ENCODE measurements around the gene GAL. TPM values are rescaled to one million over a fixed set of nuclear protein-coding genes. Genes with fewer than 3 reads are reported as not detected.

The GAL gene
- polyA plus RNA-seq, 3 donors: 1.7 to 5.3 (median 1.7) TPM

DNA sequence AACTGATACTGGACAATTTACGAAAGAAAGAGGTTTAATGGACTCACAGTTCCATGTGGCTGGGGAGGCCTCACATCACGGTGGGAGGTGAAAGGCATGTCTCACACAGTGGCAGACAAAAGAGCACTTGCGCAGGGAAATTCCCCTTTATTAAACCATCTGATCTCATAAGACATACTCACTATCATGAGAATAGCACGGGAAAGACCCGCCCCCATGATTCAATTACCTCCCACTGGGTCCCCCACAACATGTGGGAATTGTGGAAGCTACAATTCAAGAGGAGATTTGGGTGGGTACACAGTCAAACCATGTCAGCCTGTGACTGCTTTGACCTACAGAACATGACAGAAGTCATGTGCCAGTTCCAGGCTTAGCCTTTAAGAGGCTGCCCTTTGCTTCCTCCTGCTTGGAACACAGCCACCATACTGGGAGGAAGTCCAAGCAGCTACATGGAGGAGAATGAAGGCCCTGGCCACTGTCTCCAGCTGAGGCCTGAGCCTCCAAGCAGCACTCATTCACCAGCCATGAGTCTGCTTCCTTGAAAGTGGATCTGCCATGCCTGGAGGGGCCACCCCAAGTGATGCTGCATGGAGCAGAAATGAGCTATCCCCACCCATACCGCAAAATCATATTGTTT, 10.9 kb upstream of the GAL start:
- WGBS, 3 donors: 89 to 92% (median 90%) methylated on average over 6 of the region's 6 CpGs
- H3K27ac ChIP-seq (ENCODE audit: low read depth, low read length): no peak overlapping the region

DNA sequence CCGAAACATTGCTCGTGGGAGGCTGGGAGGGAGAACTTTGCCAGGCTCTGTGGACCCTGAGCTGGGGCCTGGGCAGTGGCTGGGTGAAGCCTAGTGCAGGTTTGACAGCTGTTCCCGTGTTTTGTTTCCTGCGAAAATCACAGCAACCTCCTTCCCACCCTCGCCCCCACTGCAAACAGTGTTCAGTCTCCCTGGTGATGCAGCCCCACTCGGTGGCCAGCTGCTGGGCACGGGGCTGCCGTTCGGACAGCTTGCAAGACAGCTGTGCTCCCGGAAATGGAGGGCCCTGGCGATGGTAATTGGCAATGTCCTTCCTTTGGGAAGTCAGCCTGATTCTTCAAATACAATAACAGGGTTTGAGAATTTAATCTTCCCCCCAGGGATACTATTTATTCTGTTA, 10.4 kb upstream of the GAL start:
- no peak overlapping the region for H3K27ac ChIP-seq (ENCODE audit: low read depth, low read length)
- WGBS, 3 donors: 76 to 86% (median 85%) methylated on average over 11 of the region's 11 CpGs

DNA sequence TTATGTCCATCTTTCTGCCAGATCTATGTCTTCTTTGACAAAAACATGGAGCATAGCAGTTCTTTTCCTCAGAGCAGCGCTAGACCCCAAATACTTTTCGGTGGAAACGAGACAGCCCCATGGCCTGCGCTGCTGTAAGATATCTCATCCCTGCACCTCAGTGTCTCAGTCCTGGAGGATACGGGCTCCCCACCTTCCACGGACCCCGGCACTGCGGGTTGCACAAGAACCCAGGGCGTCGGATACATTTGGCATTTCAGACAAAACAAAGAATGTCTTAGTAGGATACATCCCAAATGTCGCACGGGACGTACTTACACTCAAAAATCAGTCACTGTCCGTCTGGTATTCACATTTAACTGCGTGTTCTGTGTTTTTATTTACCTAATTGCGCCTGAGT, 9.9 kb upstream of the GAL start:
- no peak overlapping the region for H3K27ac ChIP-seq (ENCODE audit: low read depth, low read length)
- WGBS, 3 donors: 86 to 94% (median 93%) methylated on average over 16 of the region's 16 CpGs

DNA sequence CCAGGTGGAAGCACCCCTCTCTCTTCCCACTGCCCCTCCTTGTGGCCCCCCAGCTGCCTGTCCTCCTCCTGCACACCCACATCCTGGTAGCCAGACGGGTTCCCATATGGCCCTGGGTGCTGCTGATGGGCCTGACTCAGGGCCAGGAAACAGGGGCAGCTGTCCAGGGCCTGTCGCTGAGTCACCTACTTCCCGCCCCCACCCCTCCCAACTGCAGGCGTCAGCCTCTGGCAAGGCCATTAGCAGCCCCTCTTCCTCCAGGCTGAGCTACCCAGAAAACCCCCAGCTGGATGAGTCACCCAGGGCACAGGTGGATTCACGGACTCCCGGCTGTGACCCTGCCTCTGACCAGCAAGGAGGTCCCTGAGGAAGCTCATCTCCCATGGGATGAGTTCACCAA, 6.9 kb upstream of the GAL start:
- 8 to 21% (median 21%) methylated on average over 6 of the region's 6 CpGs for WGBS, 3 donors
- H3K27ac ChIP-seq (ENCODE audit: low read depth, low read length): no peak overlapping the region

DNA sequence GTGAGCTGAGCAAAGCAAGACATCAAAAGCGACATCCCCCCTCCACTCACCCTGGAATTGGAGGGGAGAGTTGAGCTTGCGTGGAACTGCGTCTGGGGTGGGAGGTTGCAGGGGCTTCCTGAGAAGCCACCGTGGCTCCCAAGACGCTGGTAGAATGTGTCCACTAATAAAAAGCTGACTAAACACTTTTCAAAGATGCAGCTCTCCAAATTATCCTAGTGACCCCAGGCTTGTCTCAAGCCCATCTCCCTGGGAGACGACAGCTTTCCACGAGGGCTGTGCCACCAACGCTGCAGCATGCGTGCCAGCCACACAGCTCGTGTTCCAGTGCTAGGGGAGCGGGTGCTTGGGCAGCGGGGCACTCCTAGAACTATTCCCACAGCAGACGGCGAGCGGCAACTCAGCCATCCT, 6.3 kb upstream of the GAL start:
- H3K27ac ChIP-seq (ENCODE audit: low read depth, low read length): no peak overlapping the region
- WGBS, 3 donors: 78 to 80% (median 79%) methylated on average over 15 of the region's 15 CpGs

GRCh38 chr11:68680541-68681231, 3.7 kb upstream of the GAL start:
- no peak overlapping the region for H3K27ac ChIP-seq (ENCODE audit: low read depth, low read length)
- 83 to 94% (median 87%) methylated on average over 17 of the region's 17 CpGs for WGBS, 3 donors

GRCh38 chr11:68682531-68682961, 1.8 kb upstream of the GAL start:
- H3K27ac ChIP-seq (ENCODE audit: low read depth, low read length): no peak overlapping the region
- WGBS, 3 donors: 62 to 81% (median 74%) methylated on average over 9 of the region's 9 CpGs

DNA sequence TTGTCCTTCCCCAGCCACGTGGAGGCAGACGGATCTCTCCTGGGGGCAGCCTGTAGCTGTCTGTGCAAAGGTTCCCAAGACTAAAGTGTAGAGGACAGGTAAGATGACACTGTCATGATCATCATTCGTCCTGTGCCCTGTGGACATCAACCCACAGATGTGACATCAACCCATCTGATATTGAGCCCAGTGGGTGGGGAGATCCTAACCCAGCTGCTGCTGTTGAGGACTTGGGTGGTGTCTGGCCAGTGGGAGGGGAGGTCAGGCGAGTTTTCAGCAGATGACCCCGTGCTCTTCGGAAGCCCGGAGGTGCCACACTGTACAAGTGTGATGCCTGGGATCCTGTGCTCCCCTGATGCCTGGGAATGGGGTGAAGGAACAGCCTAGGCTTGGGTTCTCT, 1.2 kb upstream of the GAL start:
- H3K27ac ChIP-seq (ENCODE audit: low read depth, low read length): no peak overlapping the region
- 74 to 80% (median 74%) methylated on average over 7 of the region's 7 CpGs for WGBS, 3 donors

GRCh38 chr11:68683536-68684384, 584 bp upstream of the GAL start:
- H3K27ac ChIP-seq (ENCODE audit: low read depth, low read length): no peak overlapping the region
- 36 to 50% (median 47%) methylated on average over 33 to 37 of the region's 37 CpGs for WGBS, 3 donors

DNA sequence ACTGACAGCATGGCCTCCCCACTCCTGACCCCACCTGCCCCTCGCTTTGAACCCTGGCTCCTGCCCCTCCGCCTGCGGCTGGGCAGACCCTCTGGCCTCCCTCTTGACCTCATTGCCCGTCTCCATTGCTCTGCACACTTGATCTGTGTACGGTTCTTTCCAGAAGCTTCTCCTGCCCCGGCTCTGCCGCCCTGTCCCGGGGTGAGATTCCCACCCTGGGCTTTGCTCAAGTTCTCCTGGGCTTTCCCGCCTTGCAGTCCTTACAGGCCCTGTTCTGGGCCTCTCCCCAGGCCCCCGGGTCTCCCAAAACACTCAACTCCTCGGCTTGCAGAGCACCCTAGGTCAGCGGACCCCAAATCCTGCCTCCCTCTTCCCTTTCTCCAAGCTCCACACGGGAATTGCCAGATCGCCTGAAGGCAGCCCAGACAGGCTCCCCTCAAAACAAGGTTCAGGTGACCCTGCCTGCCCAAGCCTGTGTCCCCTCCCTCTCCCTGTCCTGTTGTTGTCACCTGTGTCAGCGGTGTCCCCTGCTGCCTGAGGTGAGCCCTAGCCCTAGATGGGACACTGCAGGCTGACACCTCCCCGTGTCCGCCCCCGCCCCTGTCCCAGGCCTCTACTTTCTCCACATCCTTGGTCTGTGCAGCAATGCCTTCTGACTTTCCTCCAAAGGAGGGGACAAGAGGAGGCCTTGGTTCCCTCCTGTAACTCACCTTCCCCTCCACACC, 1.5 kb downstream of the GAL start:
- H3K27ac ChIP-seq (ENCODE audit: low read depth, low read length): no peak overlapping the region
- 91 to 94% (median 93%) methylated on average over 18 of the region's 18 CpGs for WGBS, 3 donors

GRCh38 chr11:68686486-68686885, 2.1 kb downstream of the GAL start:
- 76 to 96% (median 93%) methylated on average over 12 of the region's 12 CpGs for WGBS, 3 donors
- no peak overlapping the region for H3K27ac ChIP-seq (ENCODE audit: low read depth, low read length)

GRCh38 chr11:68687311-68687710, 3.0 kb downstream of the GAL start:
- H3K27ac ChIP-seq (ENCODE audit: low read depth, low read length): no peak overlapping the region
- 58 to 63% (median 59%) methylated on average over 9 of the region's 9 CpGs for WGBS, 3 donors

- H3K27ac ChIP-seq (ENCODE audit: low read depth, low read length): no peak overlapping the region
- WGBS, 3 donors: 75 to 89% (median 84%) methylated on average over 14 of the region's 14 CpGs
Observed at GRCh38 chr11:68687986-68688385, 3.6 kb downstream of the GAL start.

- WGBS, 3 donors: 68 to 91% (median 90%) methylated on average over 12 of the region's 12 CpGs
- no peak overlapping the region for H3K27ac ChIP-seq (ENCODE audit: low read depth, low read length)
Observed at GRCh38 chr11:68688881-68689280, 4.5 kb downstream of the GAL start.

DNA sequence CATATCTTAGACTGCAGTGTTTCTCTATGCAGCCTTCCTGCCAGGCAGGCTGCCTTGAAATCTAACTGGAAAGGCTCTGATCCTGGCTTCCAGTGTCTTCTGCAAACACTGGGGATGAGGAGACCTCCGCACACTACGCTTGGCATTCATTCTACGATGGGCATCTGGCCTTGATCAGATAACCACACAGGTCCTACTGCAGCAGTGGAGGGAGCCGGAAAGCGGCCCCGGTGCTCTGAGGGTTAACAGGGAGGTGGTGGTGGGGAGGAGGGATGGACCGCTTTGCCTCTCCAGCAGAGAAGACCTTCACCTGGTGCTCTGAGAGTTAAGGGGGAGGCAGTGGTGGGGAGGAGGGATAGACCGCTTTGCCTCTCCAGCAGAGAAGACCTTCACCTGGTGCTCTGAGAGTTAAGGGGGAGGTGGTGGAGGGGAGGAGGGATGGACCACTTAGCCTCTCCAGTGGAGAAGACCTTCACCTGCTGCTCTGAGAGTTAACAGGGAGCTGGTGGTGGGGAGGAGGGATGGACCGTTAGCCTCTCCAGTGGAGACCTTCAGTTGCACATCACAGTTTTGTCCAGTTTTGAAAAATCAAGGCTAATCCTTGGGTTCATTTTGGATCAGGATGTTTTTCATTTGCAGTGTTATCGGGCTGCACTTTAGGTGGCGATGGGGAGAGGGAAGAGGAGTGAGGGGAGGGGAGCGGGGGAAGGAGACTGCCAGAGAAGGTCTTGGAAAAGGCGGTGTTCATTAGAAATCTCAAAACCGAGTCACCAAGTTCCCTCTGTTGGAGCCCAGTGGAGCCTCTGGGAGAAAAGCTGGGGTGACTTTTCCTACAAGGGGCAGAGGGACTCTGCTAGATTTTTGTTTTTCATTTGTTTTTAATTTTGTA, 5.6 kb downstream of the GAL start:
- H3K27ac ChIP-seq (ENCODE audit: low read depth, low read length): no peak overlapping the region
- 33 to 68% (median 66%) methylated on average over 14 of the region's 14 CpGs for WGBS, 3 donors

GRCh38 chr11:68690671-68691401, 6.5 kb downstream of the GAL start:
- 57 to 69% (median 58%) methylated on average over 16 of the region's 16 CpGs for WGBS, 3 donors
- H3K27ac ChIP-seq (ENCODE audit: low read depth, low read length): no peak overlapping the region

GRCh38 chr11:68691402-68691784, 7.0 kb downstream of the GAL start:
- no peak overlapping the region for H3K27ac ChIP-seq (ENCODE audit: low read depth, low read length)
- WGBS, 3 donors: 78 to 93% (median 81%) methylated on average over 9 of the region's 9 CpGs
